ENCODE data around the gene EPHA3.

Gene EPHA3

DNA sequence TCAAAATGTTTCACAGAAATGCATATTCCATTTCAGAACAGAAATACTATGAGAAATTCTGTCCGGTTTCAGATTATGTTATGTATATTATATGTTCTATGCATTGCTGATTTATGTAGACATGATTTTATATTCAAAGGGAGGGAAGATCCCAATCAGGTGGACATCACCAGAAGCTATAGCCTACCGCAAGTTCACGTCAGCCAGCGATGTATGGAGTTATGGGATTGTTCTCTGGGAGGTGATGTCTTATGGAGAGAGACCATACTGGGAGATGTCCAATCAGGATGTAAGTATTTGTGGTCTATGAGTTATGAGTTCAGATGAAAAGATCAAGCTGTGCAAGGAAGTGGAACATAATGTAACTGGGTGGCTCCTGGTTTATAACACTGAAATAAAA, 341.7 kb downstream of the EPHA3 start:
- no peak for DNase-seq (ENCODE audit: low spot score)

DNA sequence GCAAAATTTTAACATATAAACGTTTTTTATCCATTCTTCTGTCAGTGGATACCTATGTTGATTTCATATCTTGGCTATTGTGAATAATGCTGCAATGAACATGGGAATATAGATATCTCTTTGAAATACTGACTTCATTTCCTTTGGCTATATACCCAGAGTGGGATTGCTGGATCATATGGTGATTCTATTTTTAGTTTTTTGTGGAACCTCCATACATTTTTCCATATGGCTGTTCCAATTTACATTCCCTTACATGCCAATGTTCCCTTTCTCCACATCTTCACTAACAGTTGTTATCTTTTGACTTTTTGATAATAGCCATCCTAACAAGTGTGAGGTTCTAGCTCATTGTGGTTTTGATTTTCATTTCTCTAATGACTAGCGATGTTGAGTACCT, 344.6 kb downstream of the EPHA3 start:
- no peak for DNase-seq (ENCODE audit: low spot score)

DNA sequence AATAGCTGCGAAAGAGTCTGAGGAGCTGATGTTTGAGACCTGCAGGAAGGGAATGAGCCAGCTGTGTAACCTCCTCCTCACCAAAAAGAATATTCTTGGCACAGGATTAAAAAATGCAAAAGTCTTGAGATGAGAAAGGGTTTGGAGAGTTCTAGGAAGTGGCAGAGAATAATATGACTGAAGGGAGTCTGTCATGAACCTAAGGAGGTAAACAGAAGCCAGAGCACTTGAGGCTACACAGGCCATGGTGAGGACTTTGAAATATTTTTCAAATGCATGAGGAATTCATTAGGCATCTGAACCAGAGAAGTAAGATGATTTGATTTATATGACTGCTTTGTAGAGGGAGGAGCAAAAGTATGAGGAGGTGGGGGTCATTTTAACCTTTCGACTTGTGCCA, 347.8 kb downstream of the EPHA3 start:
- DNase-seq (ENCODE audit: low spot score) = no peak

DNA sequence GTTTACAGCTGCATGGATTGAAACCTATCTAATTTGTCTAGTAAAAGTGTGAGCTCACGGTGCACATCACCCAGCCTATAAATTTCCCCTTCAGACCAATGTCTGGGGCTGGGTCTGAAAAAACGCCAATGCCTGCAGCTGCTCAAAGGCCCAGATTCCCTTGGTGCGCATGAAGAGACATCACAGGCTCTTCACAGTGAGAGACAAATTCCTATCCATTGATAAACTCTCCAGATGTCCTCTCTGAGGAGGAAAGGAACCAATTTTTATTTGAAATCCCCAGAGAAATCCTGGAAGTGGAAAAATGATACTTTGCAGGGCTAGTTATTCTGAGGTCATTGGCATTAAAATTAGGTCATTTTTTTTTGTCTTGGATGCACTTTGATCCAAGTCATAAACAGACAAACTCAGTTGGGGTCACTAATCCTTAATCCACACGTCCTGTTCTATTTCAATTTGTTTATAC, 360.5 kb downstream of the EPHA3 start:
- no peak for DNase-seq (ENCODE audit: low spot score)

DNA sequence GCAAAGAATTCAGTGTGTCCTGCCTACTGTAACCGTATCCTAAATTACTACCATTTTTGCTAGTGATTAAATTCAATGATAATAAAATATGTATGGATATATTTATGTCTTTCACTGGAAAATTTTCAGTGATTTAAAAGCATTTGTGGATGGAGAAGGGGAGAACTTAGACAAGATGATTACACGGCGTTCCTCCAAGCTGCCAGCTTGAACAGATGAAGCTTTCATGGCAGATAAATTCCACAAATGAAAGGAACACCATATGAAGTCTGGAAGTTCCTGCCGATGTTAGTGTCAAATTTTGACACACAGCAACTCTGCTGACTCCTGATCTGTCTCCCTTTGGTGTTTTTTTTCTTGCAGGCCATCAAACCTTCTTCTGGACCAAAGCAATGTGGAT, 364.7 kb downstream of the EPHA3 start:
- DNase-seq (ENCODE audit: low spot score) = no peak

DNA sequence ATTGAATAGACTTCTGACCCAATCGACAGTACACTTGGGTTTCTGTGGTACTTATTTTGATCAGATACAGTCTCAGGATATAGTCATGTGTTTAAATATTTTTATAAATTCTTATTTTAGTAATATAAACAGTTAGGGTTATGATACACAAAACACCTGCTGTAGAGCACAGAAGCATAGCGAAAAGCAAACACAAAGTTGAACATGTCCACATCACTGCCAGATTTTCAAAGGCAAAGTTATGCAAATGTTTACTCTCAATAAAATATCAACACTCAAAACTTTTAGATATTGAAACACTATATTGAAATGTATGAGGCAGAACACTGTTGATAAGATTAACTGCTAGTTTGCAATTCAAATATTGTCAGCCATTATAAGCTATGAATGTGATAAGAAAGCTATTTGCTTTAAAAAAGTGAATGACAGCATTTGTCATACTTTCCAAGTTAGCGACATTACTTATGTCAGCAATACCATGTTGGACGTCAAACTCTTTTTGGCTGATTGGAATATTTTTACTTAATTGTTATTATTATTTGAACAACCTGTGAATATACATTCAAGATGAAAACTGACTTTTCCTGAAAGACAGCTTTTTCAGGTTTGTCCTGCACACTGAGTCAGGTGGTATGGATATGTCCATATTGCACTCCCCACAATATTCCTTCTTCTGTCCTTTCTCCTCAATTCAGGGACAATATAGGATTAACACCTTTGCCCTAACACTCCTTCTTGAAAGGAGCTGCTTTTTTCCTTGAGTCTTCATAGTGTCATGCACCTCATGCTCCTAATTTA, 367.1 kb downstream of the EPHA3 start:
- DNase-seq (ENCODE audit: low spot score) = no peak

DNA sequence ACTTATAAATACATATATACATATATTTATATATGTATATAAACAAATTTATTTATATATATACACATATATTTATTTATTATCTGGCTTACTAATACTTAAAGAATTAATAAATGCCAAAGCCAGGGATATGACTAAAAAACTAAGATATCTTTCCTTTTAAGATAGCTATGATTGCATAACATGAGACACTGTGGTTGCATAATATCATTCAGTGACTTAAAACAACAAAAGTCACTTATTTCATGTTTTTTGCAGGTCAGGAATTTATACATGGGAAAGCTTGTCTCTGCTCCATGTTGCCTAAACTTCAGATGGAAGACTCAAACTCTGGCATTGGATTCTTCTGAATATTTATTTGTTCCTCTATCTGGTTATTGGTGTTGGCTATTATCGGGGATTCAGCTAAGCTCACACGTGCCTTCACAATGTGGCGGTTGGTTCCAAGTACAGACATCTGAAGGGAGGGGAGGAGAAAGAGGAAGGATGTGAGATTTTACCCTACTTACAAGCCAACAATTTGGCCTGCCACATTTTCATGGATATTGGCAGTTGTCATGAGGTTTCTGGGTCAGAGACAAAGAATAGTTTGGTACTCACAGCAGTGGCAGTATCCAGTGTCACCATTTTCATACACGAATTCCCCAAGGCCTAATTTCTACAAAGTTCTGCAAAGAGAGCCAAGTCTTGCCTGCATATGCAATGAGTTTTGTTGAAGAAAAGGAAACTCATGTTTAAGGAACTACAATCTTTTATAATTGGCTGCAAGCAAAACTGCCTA, 381.6 kb downstream of the EPHA3 start:
- no peak for DNase-seq (ENCODE audit: low spot score)

DNA sequence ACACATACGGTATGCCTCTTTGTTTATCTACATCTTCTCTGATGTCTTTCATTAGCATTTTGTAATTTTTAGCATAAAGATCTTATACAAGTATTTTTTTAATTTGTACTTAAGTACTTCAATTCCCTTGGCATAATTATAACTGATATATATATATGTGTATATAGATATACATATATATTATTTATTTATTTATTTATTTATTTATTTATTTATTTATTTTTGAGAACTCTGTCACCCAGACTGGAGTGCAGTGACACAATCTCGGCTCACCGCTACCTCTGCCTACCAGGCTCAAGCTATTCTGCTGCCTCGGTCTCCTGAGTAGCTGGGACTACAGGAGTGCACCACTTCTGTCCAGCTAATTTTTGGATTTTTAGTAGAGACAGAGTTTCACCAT, 382.7 kb downstream of the EPHA3 start:
- no peak for DNase-seq (ENCODE audit: low spot score)

DNA sequence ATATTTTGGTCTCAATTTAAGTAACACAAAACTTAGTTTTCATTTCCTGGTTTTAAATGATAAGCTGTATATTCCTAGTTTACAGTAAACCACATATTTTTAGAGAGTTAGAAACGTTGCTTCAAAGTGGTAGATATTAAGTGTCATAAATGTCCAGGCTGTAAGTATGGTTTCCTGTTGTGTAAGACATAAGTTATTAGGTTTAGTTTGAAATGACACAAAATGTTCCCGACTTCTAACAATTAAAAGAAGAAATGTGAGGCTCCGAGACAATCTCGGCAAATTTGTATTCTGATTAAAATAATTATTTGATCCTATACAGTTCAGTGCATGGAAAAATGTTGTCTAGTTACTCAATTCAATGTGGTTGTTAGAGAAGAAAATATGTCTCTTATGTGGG, 387.3 kb downstream of the EPHA3 start:
- DNase-seq (ENCODE audit: low spot score) = no peak

DNA sequence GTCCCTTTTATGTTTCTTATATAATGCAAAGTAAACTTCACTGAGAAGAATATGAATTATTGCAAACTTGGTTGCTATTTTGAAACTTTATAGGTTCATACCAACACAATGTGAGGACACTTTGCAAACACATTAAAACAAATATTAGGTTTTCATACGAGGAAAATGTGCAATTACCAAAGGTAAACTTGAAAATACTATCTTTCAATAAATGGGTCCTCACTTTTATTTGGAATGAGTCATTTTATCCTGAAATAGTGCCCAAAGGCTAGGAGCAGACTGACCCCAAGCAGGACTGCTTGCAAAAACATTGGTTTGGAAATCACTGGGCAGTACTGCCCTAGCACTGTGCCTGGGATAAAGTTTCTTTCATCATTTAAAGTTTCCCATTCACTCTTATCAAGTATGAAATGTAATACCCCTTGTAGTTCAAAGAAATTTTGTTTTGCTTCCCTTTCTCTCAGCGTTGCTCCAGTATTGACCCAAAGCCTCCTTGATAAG, 396.5 kb downstream of the EPHA3 start:
- no peak for DNase-seq (ENCODE audit: low spot score)

DNA sequence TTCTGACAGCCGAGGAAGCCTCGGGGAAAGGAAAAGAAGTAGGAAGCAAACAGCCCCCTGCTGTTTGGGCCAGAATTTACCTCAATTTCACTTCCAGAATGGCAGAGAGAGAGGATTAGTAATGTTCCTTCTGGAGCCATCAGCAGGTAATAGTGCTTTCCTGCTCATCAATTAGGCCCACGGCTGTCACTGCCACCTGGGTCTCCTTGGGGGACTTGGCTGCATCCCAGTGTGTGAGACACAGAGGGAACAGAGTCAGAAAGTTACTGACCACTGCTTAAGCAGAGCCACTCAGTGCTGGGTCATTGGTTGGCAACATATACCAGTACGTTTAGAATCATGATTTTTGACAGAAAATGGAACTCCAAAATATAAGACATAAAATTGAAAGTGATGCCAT, 397.0 kb downstream of the EPHA3 start:
- DNase-seq (ENCODE audit: low spot score) = no peak

DNA sequence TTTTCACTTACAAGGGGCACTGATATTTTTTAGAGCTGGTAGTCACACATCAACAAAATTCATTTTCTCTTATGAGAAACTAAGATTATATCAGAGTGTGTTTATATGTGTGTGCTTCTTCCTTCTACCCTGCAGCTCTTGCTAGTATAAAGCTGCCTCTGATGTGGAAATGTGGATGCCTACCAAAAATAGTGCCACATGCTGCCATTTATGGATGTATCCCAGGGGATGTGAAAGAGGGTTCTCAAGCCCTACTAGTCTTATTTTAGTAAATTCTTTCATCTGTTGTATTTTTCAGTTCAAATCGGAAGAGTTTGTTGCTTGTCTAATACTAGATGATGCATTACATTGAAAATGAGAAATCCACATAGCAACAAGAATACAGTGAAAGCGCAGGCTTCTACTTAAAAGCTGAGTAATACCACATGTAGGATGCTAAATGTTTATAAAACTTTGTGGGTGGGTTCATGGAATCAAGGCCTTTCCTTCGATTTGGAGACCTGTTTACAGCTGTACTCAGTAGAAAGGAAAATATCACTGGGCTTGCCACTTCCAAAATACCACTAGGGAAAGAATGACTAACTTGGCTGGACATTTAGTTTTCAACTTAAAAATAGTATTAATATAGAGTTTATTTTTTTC, 399.2 kb downstream of the EPHA3 start:
- DNase-seq (ENCODE audit: low spot score) = no peak

DNA sequence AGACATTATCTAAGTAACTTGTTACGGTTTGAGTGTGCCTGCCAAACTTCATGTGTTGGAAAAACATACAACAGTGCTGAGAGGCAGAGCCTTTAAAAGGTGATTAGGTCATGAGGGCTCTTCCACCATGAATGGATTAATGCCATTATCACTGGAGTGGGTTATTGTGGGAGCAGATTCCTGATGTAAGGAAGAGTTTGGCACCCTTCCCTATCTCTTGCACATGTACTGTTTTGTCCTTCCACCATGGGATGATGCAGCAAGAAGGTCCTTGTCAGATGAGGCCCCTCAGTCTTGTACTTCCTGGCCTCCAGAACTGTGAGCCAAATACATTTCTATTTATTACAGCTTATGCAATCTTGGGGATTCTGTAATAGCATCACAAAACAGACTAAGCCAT, 413.9 kb downstream of the EPHA3 start:
- DNase-seq (ENCODE audit: low spot score) = no peak

DNA sequence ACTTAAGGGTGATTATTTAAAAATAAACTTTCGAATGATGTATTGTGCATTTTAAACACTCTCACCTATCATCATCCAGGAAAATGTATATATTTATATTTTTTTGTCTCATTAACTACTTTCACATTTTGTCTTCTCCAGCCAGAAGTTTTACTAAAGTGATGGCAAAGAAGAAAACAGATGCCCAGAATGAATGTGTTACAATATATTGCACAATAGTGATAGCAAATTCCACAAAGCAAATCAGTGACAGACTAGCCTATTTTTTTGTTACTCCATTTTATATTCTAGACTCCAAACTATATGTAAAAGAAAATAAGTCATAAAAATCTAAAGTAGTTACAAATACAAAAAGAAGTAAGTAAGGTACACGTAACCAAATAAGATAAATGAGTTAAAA, 414.7 kb downstream of the EPHA3 start:
- no peak for DNase-seq (ENCODE audit: low spot score)

DNA sequence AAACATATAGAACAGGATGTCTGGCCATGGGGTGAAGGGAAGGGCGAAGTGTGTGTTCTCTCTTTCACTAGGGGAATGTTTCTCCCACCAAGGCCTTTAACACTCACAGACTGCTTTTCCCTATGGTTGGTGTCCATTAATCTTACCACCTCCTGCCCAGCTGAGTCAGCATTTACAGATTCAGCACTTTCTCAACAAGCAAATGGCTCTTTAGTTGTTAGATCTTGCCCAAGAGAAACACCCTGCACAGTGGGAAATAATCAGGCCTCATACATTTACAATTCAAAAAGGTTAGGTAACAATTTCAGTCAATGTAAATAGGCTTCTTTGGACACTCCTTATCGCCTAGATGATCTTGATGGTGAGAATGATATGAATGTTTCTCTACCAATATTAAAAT, 418.2 kb downstream of the EPHA3 start:
- DNase-seq (ENCODE audit: low spot score) = no peak

DNA sequence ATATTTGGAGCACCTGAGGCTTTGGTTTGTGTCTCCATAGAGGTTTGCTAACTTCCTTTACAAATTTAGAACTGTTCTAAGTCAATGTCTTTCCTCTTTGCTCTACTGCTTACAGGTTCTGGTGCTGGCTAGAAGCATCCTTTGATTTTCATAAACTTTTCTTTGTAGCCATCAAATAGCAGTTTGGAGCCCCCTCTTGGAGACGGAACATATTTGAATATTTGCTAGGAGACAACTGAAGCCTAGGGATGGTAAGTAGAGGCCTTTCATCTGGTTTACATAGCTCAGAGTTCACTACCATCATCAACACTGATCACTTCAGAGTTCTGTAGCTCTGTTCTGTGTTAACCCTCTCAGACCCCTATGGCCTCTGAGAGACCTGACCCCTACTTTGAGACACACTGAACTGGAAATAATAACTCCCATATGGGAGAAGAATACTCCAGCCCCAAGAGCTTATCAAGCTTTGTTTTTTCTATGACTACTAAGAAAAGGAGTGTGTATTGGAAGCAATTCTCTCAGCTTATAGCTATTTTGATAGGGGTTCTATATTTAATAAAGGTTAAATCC, 420.4 kb downstream of the EPHA3 start:
- no peak for DNase-seq (ENCODE audit: low spot score)
